A673 (cell line): ENCODE data around the gene ZNF460.

Experiments
- CTCF ChIP-seq: fragments of 300-800, 200-600 bp; sonication (generic); conservative IDR thresholded peaks from 2 replicates; pipeline ENCODE4 v1.5.1; 2017; ENCODE audit warnings: low read depth, mild to moderate bottlenecking, antibody characterized with exemption, low read length, moderate library complexity, mixed read lengths
- EZH2 ChIP-seq: fragments of 200-600 bp; sonication (generic); IDR thresholded peaks from 2 replicates; pipeline ENCODE4 v1.6.1; 2017; ENCODE audit warnings: borderline replicate concordance, low read depth, mild to moderate bottlenecking, mixed read lengths, antibody characterized with exemption, low read length; ENCODE audit not compliant: poor library complexity, severe bottlenecking

DNA sequence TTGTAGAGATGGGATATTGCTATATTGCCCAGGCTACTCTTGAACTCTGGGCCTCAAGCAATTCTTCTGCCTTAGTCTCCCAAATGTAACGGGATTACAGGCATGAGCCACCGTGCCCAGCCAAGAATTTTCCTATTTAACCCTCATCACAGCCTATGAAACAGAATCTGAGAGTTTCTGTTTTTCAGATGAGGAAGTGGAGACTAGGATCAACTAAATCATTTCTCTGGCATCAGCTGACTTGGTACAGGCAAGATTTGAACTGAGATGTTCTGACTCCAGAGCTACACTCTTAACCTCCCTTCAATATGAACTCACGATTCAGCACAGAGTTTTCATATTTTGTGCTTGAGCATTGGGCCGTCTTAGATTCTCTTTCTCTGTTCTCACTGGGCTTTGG, 8.1 kb downstream of the ZNF460 start:
- no peak for TF ChIP-seq CTCF
- no peak for TF ChIP-seq EZH2
